Activated CD4-positive, alpha-beta memory T cell treated with anti-CD3 and anti-CD28 coated beads for 36 hours (primary cell): ENCODE data around the gene ZMYM2. TPM values are rescaled to one million over a fixed set of nuclear protein-coding genes. Genes with fewer than 3 reads are reported as not detected.

Experiments
- CTCF ChIA-PET: fragments of 350-600 bp; sonication (Branson Sonifier 250); formaldehyde crosslinking; loops from one replicate; lab custom pipeline; 2021; ENCODE audit warnings: antibody characterized with exemption, inconsistent platforms; lab: Charles Lee
- POLR2A ChIA-PET: fragments of 350-600 bp; sonication (Branson Sonifier 250); formaldehyde crosslinking; loops from one replicate; lab custom pipeline; 2021; ENCODE audit warnings: antibody characterized with exemption; lab: Charles Lee
- DNase-seq: peaks from one replicate; pipeline ENCODE4 v3.0.0-alpha.2; 2020
- H3K27ac Mint-ChIP-seq: one replicate; pipeline ENCODE4 v1.8.0; 2021; ENCODE audit warnings: mixed read lengths
- H3K27me3 Mint-ChIP-seq: one replicate; pipeline ENCODE4 v1.8.0; 2021; ENCODE audit warnings: mixed read lengths
- H3K36me3 Mint-ChIP-seq: one replicate; pipeline ENCODE4 v1.8.0; 2021; ENCODE audit warnings: mixed read lengths
- H3K4me1 Mint-ChIP-seq: one replicate; pipeline ENCODE4 v1.8.0; 2021; ENCODE audit warnings: low read depth, mixed read lengths
- H3K4me3 Mint-ChIP-seq: one replicate; pipeline ENCODE4 v1.8.0; 2021; ENCODE audit warnings: mild to moderate bottlenecking, mixed read lengths
- H3K9me3 Mint-ChIP-seq: one replicate; pipeline ENCODE4 v1.8.0; 2021; ENCODE audit warnings: mixed read lengths
- intact Hi-C: fragments of 100-400 bp; cut with micrococcal nuclease; formaldehyde crosslinking; loops from one replicate; pipeline ENCODE4 v1.15.1; 2023
- total RNA-seq, 2 experiments: library from RNA; stranded (reverse); gene quantifications; one replicate each; pipeline ENCODE4 v1.2.3, GENCODE V29; 2021

Gene ZMYM2
- total RNA-seq, 2 experiments from 2014 or later, result 47.7 to 55.8 TPM

DNA sequence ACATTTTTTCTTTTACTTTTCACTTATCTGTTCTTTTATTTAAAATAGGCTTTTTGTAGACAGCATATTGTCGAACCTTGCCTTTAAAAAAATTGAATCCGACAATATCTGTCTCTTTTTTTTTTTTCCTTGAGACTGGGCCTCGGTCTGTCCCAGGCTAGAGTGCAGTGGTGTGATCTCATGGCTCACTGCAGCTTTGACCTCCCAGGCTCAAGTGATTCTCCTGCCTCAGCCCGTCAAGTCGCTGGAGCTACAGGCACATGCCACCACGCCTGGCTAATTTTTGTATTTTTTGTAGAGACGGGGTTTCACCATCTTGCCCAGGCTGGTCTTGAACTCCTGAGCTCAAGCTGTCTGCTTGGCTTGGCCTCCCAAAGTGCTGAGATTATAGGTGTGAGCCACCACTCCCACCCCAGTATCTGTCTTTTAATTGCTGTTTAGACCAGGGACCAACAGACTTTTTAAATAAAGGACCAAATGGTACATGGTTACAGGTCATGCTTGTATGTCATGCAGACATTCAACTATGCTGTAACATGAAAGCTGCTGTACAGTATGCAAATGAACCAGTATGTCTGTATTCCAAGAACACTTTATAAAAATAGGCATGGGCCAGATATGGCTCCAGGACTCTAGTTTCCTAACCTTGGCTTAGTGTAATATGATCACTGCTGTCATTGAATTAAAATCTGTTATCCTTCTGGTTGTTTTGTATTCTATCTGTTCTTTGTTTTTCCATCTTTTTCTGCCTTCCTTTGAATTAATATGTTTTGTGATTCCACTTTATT, 122.0 kb downstream of the ZMYM2 start:
- H3K27ac Mint-ChIP-seq, result no peak overlapping the region
- ChIA-PET CTCF (no interaction called here), POLR2A (no interaction called here)

DNA sequence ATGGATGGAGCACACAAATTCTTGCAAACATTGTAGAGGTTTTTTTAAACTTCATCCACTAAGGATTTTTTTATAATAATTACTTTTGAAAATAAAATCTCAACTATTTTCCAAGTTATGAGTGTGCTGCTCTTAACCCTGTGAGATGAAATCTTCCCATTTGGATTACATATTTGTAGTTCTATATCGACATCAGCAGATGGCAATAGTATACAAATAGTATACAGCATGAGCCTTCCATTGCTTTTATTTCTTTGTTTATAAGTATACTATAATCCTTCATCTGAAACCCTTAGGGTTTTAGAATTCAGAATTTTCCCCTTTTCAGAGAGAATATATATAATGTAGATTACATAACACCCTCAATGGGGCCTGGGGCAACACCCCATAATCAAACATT, 131.8 kb downstream of the ZMYM2 start:
- no peaks in the 10 kb centered on the region for H3K4me1 Mint-ChIP-seq
- no peak for DNase-seq
- CTCF ChIA-PET, result no interaction called here
- no peaks in the 10 kb centered on the region for H3K9me3 Mint-ChIP-seq
- H3K4me3 Mint-ChIP-seq, result no peak overlapping the region
- H3K27ac Mint-ChIP-seq, result no peak overlapping the region
- peaks cover 4% of the 10 kb centered on the region for H3K36me3 Mint-ChIP-seq
- intact Hi-C loops, result loop anchor here (5.0 kb wide), 1 partner anchor 72 kb away; the partner anchor contains the start of gene GJA3
- H3K27me3 Mint-ChIP-seq, result no peaks in the 10 kb centered on the region
- POLR2A ChIA-PET, result no interaction called here

More for the DNA sequence above, 122.0 kb downstream of the ZMYM2 start:
- Mint-ChIP-seq H3K4me3 (no peak overlapping the region), H3K27me3 (no peaks in the 10 kb centered on the region), H3K36me3 (peaks cover 20% of the 10 kb centered on the region), H3K4me1 (no peaks in the 10 kb centered on the region), H3K9me3 (no peaks in the 10 kb centered on the region)
- intact Hi-C loops, result no loop called here
- DNase-seq, result no peak

DNA sequence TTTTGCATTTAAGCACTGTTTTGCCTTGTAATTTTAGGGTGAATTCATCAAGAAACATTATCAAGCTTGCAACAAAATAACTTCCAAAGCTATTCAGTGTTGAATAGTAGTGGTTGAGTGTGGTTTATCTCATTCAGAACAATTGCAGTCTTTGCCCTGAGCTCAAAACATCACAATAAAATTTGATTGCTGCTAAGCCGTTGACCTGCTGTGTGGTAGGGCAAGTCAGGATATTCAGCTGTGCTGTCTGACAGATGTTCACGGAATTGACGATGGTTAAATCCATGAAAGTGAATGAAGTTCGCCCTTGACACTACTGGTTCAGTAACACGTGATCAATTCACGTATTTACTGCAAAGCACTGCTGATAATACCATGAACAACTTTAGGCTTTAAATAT, 135.4 kb downstream of the ZMYM2 start:
- Mint-ChIP-seq H3K9me3 (no peaks in the 10 kb centered on the region), H3K27ac (no peak overlapping the region), H3K27me3 (peaks cover under 1% of the 10 kb centered on the region), H3K4me3 (no peak overlapping the region), H3K36me3 (no peaks in the 10 kb centered on the region), H3K4me1 (no peaks in the 10 kb centered on the region)
- CTCF ChIA-PET, result interaction anchor here (0.5 kb wide), 1 partner anchor 108 kb away, joined by 3 read pairs; no protein-coding TSS in a partner anchor
- POLR2A ChIA-PET, result interaction anchor here (1.0 kb wide), 1 partner anchor 8 kb away, joined by 3 read pairs; no protein-coding TSS in a partner anchor
- no peak for DNase-seq
- intact Hi-C loops, result loop anchor here (5.0 kb wide), 1 partner anchor 68 kb away; the partner anchor contains the start of gene GJA3

DNA sequence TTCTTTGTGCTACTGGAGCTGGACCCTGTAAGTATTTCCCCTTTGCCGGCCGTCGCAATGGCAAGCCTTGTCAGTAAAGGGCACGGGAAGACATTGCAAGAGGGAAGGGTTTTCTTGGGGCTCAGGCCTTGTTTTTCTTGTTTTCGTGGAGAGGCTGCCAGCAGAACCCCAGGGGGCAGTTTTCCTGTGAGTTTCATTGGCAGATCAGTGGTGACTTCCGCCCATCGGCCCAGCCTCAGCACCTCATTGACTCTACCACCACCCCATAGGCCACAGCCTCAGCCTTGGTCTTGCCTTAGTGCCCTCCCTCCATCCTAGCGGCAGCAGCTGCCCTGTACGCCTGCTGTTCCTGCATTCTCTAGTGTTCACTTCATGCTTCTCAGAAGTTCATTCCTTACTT, 140.8 kb downstream of the ZMYM2 start:
- no peaks in the 10 kb centered on the region for H3K36me3 Mint-ChIP-seq
- H3K9me3 Mint-ChIP-seq, result no peaks in the 10 kb centered on the region
- H3K4me3 Mint-ChIP-seq, result no peak overlapping the region
- peaks cover 30% of the 10 kb centered on the region for H3K27me3 Mint-ChIP-seq
- ChIA-PET POLR2A (no interaction called here), CTCF (no interaction called here)
- H3K27ac Mint-ChIP-seq, result no peak overlapping the region
- no peak for DNase-seq
- intact Hi-C loops, result no loop called here
- no peaks in the 10 kb centered on the region for H3K4me1 Mint-ChIP-seq

DNA sequence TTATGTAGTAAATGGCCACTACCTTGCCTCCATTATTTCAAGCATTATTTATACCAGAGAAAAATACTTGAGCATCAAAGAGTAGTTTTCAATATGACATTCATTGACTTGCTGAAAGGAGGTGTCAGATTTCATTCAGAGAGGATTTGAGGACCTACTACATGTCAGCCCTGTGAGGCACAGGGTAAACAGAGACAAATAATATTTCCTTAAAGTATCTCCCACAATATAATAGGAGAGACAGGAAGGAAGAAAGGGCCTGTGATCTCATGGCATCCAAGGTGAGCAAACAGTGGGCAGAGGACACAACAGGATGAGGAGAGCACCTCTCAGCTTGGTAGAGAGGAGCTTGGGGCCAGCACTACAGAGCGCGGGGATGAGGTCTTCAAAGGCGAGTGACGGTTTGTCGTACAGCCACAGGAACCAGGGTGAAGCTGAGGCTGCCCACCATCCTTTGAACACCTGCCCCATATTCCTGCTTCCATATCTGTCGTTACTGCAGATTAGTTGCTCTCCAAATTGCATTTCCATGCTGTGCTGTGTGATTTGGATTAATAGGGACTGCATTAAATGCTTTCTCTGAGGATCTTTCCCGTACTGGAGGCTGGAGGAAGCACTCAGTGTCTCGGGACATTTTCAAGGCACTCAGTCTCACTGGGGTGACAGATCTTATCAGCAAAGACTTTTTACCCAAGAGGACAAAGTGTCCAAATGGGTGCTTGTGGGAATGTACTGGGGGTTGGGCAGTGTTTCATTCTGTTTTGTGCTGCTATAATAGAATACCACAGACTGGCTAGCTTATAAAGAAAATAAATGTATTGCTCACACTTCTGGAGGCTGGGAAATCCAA, 143.2 kb downstream of the ZMYM2 start:
- Mint-ChIP-seq H3K36me3 (no peaks in the 10 kb centered on the region), H3K4me1 (no peaks in the 10 kb centered on the region), H3K27ac (no peak overlapping the region), H3K27me3 (peaks cover 38% of the 10 kb centered on the region), H3K9me3 (no peaks in the 10 kb centered on the region), H3K4me3 (no peak overlapping the region)
- CTCF ChIA-PET, result interaction anchor here (1.7 kb wide), 1 partner anchor 65 kb away, joined by 5 read pairs; no protein-coding TSS in a partner anchor
- DNase-seq, result no peak
- intact Hi-C loops, result no loop called here
- POLR2A ChIA-PET, result interaction anchor here (1.0 kb wide), 1 partner anchor 8 kb away, joined by 3 read pairs; no protein-coding TSS in a partner anchor

DNA sequence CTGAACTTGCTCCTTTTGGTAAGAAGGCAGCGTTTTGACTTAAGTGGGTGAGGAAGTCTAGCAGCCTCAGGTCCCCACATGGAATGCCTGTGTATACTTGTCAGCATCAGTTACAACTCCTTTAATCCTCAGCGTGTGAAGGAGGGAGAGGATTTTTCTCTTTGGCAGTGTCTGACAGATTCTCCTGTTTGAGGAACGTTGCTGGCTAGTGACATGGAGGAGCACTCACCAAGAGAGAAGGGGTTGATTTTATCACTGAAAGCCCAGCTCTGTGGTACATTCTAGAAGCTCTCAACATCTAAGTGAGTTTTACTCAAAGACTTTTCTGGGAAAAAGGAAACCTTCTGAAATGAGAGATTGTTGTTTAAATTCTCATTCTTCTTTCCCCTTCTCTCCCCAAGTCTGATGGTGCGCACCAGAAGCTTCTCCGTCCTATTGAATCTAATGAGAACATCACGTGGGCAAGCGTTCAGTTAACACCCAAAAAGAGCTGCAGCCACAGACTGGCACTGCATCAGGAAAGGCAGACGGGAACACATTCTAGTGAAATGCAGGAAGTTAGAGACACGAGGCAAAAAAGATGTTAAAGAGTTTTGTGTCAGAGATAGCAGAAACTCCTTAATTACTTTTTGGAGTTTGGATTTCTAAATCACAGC, 144.1 kb downstream of the ZMYM2 start:
- H3K27ac Mint-ChIP-seq, result no peak overlapping the region
- intact Hi-C loops, result no loop called here
- peaks cover 42% of the 10 kb centered on the region for H3K27me3 Mint-ChIP-seq
- no peak for DNase-seq
- no peaks in the 10 kb centered on the region for H3K9me3 Mint-ChIP-seq
- ChIA-PET CTCF (interaction anchor here (1.0 kb wide), 1 partner anchor 25 kb away, joined by 3 read pairs; no protein-coding TSS in a partner anchor), POLR2A (no interaction called here)
- no peaks in the 10 kb centered on the region for H3K36me3 Mint-ChIP-seq
- H3K4me1 Mint-ChIP-seq, result no peaks in the 10 kb centered on the region
- H3K4me3 Mint-ChIP-seq, result no peak overlapping the region

DNA sequence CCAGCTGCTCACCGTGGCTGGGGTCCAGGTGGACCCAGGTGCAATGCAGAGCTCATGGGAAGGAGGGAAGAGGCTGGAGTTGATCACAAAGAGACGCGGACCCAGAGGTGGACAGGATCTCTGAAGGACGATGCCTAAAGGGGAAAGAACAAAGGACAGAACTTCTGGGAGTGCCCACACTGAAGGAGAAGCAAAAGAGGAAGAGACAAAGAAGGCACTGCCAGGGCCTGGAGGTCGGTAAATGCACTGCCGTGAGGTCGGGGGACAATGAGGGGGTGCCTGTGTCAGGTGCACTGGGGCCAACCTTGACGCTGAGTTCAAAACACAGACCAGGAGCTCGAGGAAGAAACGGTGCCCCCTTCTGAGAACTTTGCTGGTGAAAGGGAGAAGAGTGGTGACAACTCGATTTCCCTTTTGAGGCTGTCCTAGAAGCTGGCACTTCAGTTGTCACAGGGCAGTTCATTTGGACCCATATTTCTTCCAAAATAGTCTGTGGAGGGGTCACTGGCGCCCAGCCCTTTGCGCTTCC, 146.7 kb downstream of the ZMYM2 start:
- intact Hi-C loops, result no loop called here
- H3K27ac Mint-ChIP-seq, result no peak overlapping the region
- no peaks in the 10 kb centered on the region for H3K9me3 Mint-ChIP-seq
- no peaks in the 10 kb centered on the region for H3K4me1 Mint-ChIP-seq
- DNase-seq, result no peak
- CTCF ChIA-PET, result no interaction called here
- H3K4me3 Mint-ChIP-seq, result no peak overlapping the region
- no peaks in the 10 kb centered on the region for H3K36me3 Mint-ChIP-seq
- POLR2A ChIA-PET, result no interaction called here
- H3K27me3 Mint-ChIP-seq, result peaks cover 32% of the 10 kb centered on the region

DNA sequence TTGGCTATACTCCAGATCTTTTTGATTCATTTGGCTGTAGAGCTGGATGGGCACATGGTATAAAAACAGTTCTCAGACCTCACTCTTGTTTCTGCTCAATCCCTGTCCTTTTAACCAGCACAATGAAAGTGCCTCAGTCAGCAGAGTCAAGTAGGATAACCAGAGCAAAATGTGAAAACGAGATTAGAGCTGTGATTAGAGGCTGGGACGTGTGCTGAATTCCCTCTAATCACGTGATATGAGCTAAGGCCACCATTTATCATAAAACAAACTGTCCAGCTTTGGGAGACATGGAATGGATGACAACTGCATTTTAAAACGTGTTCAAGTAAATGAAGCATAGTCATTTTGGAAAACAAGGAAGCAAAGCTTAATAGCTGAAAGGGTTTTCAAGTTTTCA, 148.2 kb downstream of the ZMYM2 start:
- no peak for DNase-seq
- CTCF ChIA-PET, result no interaction called here
- Mint-ChIP-seq H3K4me3 (no peak overlapping the region), H3K27me3 (peaks cover 22% of the 10 kb centered on the region), H3K27ac (no peak overlapping the region), H3K9me3 (no peaks in the 10 kb centered on the region), H3K4me1 (no peaks in the 10 kb centered on the region), H3K36me3 (no peaks in the 10 kb centered on the region)
- POLR2A ChIA-PET, result no interaction called here
- intact Hi-C loops, result no loop called here

DNA sequence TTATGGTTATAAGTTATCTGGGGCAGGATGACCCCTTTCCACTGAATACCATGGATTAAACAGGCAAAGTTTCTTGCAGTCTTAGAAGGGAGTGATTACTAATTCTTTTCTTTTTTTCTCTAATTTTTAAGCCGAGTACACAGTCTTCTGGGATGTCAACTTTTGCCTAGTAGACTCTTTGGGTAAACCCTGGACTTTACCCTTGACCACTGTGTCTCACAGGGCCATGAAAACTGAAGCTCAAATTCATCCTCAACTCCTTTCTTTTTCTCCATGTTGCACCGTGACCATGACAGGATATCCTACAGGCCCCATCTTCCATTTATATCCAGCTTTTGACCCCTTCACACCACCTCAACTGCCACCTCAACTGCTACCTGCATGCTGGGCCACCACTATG, 150.5 kb downstream of the ZMYM2 start:
- no peaks in the 10 kb centered on the region for H3K36me3 Mint-ChIP-seq
- CTCF ChIA-PET, result interaction anchor here (1.3 kb wide), 1 partner anchor 19 kb away, joined by 4 read pairs; no protein-coding TSS in a partner anchor
- POLR2A ChIA-PET, result no interaction called here

DNA sequence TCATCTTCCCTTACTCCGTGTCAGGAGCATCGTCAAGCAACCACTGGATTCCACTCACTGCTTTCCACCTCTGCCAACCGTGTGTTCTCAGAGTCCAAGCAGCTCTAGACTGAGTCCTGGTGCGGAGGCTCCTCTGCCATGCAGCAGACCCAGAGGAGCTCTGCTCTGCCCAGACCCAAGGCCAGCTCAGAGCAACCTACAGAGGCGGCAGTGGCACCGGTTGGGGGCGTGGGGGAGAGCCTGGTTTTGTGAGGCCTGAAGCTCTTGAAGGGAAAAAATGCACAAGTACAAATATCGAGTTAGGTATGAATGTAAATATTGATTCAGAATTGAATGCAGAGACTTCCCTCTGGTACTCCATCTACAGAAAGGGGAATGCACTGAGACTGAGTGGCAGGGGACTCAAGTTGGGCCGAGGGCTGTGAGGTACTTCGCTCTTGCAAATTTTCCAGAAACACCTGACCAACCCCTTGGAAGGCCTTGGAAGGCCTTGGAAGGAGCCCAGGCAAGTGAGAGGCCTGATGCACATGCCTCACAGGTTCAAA, 155.6 kb downstream of the ZMYM2 start:
- no peak overlapping the region for H3K4me3 Mint-ChIP-seq
- H3K27ac Mint-ChIP-seq, result no peak overlapping the region
- H3K36me3 Mint-ChIP-seq, result no peaks in the 10 kb centered on the region
- peaks cover 2% of the 10 kb centered on the region for H3K4me1 Mint-ChIP-seq
- POLR2A ChIA-PET, result no interaction called here
- intact Hi-C loops, result no loop called here
- H3K27me3 Mint-ChIP-seq, result peaks cover 1% of the 10 kb centered on the region
- DNase-seq, result no peak
- CTCF ChIA-PET, result no interaction called here
- no peaks in the 10 kb centered on the region for H3K9me3 Mint-ChIP-seq

More for the DNA sequence above, 150.5 kb downstream of the ZMYM2 start:
- Mint-ChIP-seq H3K4me1 (no peaks in the 10 kb centered on the region), H3K9me3 (no peaks in the 10 kb centered on the region), H3K4me3 (no peak overlapping the region), H3K27me3 (peaks cover 13% of the 10 kb centered on the region), H3K27ac (no peak overlapping the region)
- intact Hi-C loops, result no loop called here
- no peak for DNase-seq

DNA sequence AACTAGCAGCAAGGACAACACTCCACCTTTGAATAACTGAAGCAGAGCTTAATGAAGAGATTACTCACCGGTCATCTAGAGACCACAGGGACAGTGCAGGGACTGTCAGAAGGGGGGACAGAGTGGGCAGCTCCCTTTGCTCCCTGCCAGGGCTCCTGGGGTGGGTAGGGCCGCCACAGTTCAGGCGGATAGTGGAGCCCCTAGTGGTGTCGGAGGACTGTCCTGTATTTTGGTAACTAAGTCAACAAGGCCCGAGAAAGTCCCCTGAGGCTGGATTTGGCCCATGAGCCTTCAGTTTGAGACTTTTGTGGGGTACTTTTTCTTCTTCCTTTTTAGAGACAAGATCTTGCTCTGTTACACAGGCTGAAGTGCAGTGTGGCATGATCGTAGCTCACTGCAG, 157.7 kb downstream of the ZMYM2 start:
- peaks cover 10% of the 10 kb centered on the region for H3K4me1 Mint-ChIP-seq
- ChIA-PET CTCF (interaction anchor here (0.6 kb wide), 1 partner anchor 40 kb away, joined by 3 read pairs; no protein-coding TSS in a partner anchor), POLR2A (no interaction called here)
- H3K4me3 Mint-ChIP-seq, result no peak overlapping the region
- DNase-seq, result no peak
- H3K36me3 Mint-ChIP-seq, result no peaks in the 10 kb centered on the region
- H3K9me3 Mint-ChIP-seq, result no peaks in the 10 kb centered on the region
- intact Hi-C loops, result no loop called here
- H3K27me3 Mint-ChIP-seq, result peaks cover 2% of the 10 kb centered on the region
- H3K27ac Mint-ChIP-seq, result no peak overlapping the region
